Activated CD8-positive, alpha-beta T cell treated with anti-CD3 and anti-CD28 coated beads for 36 hours (primary cell): ENCODE data around the gene CNIH3. TPM values are rescaled to one million over a fixed set of nuclear protein-coding genes. Genes with fewer than 3 reads are reported as not detected.

Experiments used
- ATAC-seq: fragments of 200-7000 bp; cut with Tn5 transposase; one replicate; pipeline ENCODE4 v1.10.0; 2021; ENCODE audit warnings: mild to moderate bottlenecking, moderate library complexity
- CTCF ChIA-PET: fragments of 350-600 bp; sonication (Branson Sonifier 250); formaldehyde crosslinking; loops from one replicate; lab custom pipeline; 2021; ENCODE audit warnings: antibody characterized with exemption; lab: Charles Lee
- POLR2A ChIA-PET: fragments of 350-600 bp; sonication (Branson Sonifier 250); formaldehyde crosslinking; loops from one replicate; lab custom pipeline; 2021; ENCODE audit warnings: antibody characterized with exemption; lab: Charles Lee
- DNase-seq: peaks from one replicate; pipeline ENCODE4 v3.0.0-alpha.2; 2020
- H3K27ac Mint-ChIP-seq: one replicate; pipeline ENCODE4 v1.8.0; 2021; ENCODE audit warnings: mild to moderate bottlenecking, mixed read lengths
- H3K27me3 Mint-ChIP-seq: one replicate; pipeline ENCODE4 v1.8.0; 2021; ENCODE audit warnings: mixed read lengths
- H3K36me3 Mint-ChIP-seq: one replicate; pipeline ENCODE4 v1.8.0; 2021; ENCODE audit warnings: low read depth, mixed read lengths
- H3K4me1 Mint-ChIP-seq: one replicate; pipeline ENCODE4 v1.8.0; 2021; ENCODE audit warnings: low read depth, mixed read lengths
- H3K4me3 Mint-ChIP-seq: one replicate; pipeline ENCODE4 v1.8.0; 2021; ENCODE audit warnings: mild to moderate bottlenecking, moderate library complexity, mixed read lengths
- H3K9me3 Mint-ChIP-seq: one replicate; pipeline ENCODE4 v1.8.0; 2021; ENCODE audit warnings: mixed read lengths
- intact Hi-C: fragments of 100-400 bp; cut with micrococcal nuclease; formaldehyde crosslinking; loops from one replicate; pipeline ENCODE4 v1.10.0; 2022
- total RNA-seq, 2 experiments: library from RNA; stranded (reverse); gene quantifications; one replicate each; pipeline ENCODE4 v1.2.3, GENCODE V29; 2021
- TF ChIP-seq, protein P1 (sequence below): fragments of 200-600 bp; IDR thresholded peaks from one replicate; pipeline ENCODE4 v1.8.0; 2022; ENCODE audit warnings: antibody characterized with exemption, mild to moderate bottlenecking

The CNIH3 gene
- total RNA-seq, 2 experiments from 2014 or later, result 1.6 to 2.1 TPM

DNA sequence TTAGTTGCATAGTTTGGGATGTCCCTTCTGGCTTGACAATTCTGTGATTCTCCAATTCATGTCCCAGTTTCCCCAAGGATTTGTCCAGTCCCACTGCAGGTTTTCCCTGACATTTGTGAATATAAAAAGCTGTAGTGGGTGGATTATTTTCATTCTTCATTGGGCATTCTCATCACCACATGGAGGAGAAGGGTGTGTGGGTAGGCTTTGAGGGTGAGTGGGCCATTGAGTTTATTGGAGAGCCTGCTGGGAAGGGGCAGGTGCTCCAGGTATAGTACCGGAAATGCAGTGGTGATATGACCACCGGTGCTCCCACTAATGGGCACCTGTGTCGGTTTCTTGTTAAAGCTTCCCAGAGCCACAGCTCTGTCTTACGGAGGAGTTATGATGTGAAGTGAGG is 74.5 kb downstream of the CNIH3 start:
- ATAC-seq, result no peak
- Mint-ChIP-seq H3K27ac (no peak overlapping the region), H3K4me3 (no peak overlapping the region), H3K36me3 (no peaks in the 10 kb centered on the region), H3K4me1 (no peaks in the 10 kb centered on the region), H3K9me3 (no peaks in the 10 kb centered on the region), H3K27me3 (no peaks in the 10 kb centered on the region)
- CTCF ChIA-PET, result no interaction called here
- TF ChIP-seq, protein P1, sequence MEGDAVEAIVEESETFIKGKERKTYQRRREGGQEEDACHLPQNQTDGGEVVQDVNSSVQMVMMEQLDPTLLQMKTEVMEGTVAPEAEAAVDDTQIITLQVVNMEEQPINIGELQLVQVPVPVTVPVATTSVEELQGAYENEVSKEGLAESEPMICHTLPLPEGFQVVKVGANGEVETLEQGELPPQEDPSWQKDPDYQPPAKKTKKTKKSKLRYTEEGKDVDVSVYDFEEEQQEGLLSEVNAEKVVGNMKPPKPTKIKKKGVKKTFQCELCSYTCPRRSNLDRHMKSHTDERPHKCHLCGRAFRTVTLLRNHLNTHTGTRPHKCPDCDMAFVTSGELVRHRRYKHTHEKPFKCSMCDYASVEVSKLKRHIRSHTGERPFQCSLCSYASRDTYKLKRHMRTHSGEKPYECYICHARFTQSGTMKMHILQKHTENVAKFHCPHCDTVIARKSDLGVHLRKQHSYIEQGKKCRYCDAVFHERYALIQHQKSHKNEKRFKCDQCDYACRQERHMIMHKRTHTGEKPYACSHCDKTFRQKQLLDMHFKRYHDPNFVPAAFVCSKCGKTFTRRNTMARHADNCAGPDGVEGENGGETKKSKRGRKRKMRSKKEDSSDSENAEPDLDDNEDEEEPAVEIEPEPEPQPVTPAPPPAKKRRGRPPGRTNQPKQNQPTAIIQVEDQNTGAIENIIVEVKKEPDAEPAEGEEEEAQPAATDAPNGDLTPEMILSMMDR, result no peak
- POLR2A ChIA-PET, result no interaction called here
- intact Hi-C loops, result no loop called here
- no peak for DNase-seq

- Mint-ChIP-seq H3K36me3 (no peaks in the 10 kb centered on the region), H3K4me3 (no peak overlapping the region), H3K9me3 (no peaks in the 10 kb centered on the region), H3K27me3 (no peaks in the 10 kb centered on the region), H3K4me1 (no peaks in the 10 kb centered on the region), H3K27ac (no peak overlapping the region)
- intact Hi-C loops, result no loop called here
- no peak for DNase-seq
- ChIA-PET POLR2A (no interaction called here), CTCF (no interaction called here)
- TF ChIP-seq, protein P1, result no peak
- ATAC-seq, result no peak
These were observed 75.2 kb downstream of the CNIH3 start for GRCh38 chr1:224691148-224691925.

DNA sequence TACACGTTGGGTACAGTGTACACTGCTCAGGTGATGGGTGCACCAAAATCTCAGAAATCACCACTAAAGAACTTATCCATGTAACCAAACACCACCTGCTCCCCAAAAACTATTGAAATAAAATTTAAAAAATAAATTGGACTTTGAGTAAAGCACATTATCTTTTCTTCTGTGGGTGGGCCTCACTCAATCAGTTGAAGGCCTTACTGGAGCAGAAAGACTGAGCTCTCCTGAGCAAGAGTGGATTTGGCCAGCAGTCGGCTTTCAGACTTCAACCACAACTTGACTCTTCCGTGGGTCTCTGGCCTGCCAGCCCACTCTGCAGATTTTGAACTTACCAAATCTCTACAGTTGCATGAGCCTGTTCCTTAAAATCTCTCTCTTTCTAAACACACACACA is 78.9 kb downstream of the CNIH3 start:
- no peak overlapping the region for H3K4me3 Mint-ChIP-seq
- ATAC-seq, result no peak
- CTCF ChIA-PET, result no interaction called here

GRCh38 chr1:224696021-224696420 is 79.9 kb downstream of the CNIH3 start:
- DNase-seq (no peak), ATAC-seq (no peak)
- intact Hi-C loops, result no loop called here
- H3K27ac Mint-ChIP-seq, result no peak overlapping the region
- no peaks in the 10 kb centered on the region for H3K36me3 Mint-ChIP-seq
- ChIA-PET POLR2A (no interaction called here), CTCF (no interaction called here)
- no peaks in the 10 kb centered on the region for H3K27me3 Mint-ChIP-seq
- no peaks in the 10 kb centered on the region for H3K4me1 Mint-ChIP-seq
- no peak overlapping the region for H3K4me3 Mint-ChIP-seq
- H3K9me3 Mint-ChIP-seq, result no peaks in the 10 kb centered on the region
- TF ChIP-seq, protein P1, result no peak

More for the DNA sequence above, 78.9 kb downstream of the CNIH3 start:
- intact Hi-C loops, result no loop called here
- no peaks in the 10 kb centered on the region for H3K36me3 Mint-ChIP-seq
- DNase-seq, result no peak
- H3K4me1 Mint-ChIP-seq, result no peaks in the 10 kb centered on the region
- H3K9me3 Mint-ChIP-seq, result no peaks in the 10 kb centered on the region
- POLR2A ChIA-PET, result no interaction called here
- TF ChIP-seq, protein P1, result no peak
- H3K27ac Mint-ChIP-seq, result no peak overlapping the region
- no peaks in the 10 kb centered on the region for H3K27me3 Mint-ChIP-seq

- H3K4me1 Mint-ChIP-seq, result no peaks in the 10 kb centered on the region
- no peaks in the 10 kb centered on the region for H3K9me3 Mint-ChIP-seq
- TF ChIP-seq, protein P1, result no peak
- no peak overlapping the region for H3K27ac Mint-ChIP-seq
- no peaks in the 10 kb centered on the region for H3K36me3 Mint-ChIP-seq
- intact Hi-C loops, result no loop called here
- H3K27me3 Mint-ChIP-seq, result no peaks in the 10 kb centered on the region
- ChIA-PET POLR2A (no interaction called here), CTCF (no interaction called here)
- no peak overlapping the region for H3K4me3 Mint-ChIP-seq
- ATAC-seq (no peak), DNase-seq (no peak)
These were observed 81.0 kb downstream of the CNIH3 start for GRCh38 chr1:224696891-224697765.
